Activated naive CD8-positive, alpha-beta T cell (primary cell): ENCODE measurements around the gene REV3L.
"Not testable (repeated sequence)": the region's sequence is repeated elsewhere in the genome, so short reads cannot be mapped to it uniquely, and the experiment has no call there.

Source experiments
- H3K27ac Mint-ChIP-seq: one replicate; pipeline ENCODE4 v1.8.0; 2021; ENCODE audit warnings: mixed read lengths
- H3K27me3 Mint-ChIP-seq: one replicate; pipeline ENCODE4 v1.8.0; 2021; ENCODE audit warnings: mixed read lengths
- H3K36me3 Mint-ChIP-seq: one replicate; pipeline ENCODE4 v1.8.0; 2021; ENCODE audit warnings: mixed read lengths
- H3K4me1 Mint-ChIP-seq: one replicate; pipeline ENCODE4 v1.8.0; 2021; ENCODE audit warnings: low read depth, mixed read lengths
- H3K4me3 Mint-ChIP-seq: one replicate; pipeline ENCODE4 v1.8.0; 2021; ENCODE audit warnings: mild to moderate bottlenecking, mixed read lengths
- H3K9me3 Mint-ChIP-seq: one replicate; pipeline ENCODE4 v1.8.0; 2021; ENCODE audit warnings: low read depth, mixed read lengths

The REV3L gene

DNA sequence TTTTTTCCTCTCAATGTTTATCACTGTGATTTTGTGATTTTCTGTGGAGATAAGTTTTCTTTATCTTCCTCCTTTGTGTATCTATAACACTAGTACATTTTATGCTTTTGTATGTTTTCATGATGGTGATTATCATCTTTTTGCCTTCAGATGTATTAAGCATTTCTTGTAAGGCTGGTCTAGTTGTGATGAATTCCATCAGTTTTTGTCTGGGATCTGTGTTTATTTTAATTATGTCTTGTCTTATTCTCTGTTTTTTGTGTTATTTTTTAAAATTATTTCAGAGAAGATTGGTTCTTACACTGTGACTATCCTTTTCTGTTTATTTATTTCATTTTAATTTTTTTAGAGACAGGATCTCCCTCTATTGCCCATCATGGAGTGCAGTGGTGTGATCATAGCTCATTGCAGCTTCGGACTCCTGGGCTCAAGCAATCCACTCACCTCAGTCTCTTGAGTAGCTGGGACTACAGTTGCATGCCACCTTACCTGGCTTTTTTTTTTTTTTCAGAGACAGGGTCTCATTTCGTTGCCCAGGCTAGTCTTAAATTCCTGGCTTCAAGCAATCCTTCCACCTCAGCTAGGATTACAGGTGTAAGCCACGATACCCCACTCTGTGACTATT is 208.3 kb downstream of the REV3L start:
- H3K36me3 Mint-ChIP-seq, result peaks cover 58% of the 10 kb centered on the region
- no peak overlapping the region for H3K27ac Mint-ChIP-seq
- no peak overlapping the region for H3K4me3 Mint-ChIP-seq
- no peaks in the 10 kb centered on the region for H3K27me3 Mint-ChIP-seq
- H3K4me1 Mint-ChIP-seq, result peaks cover 2% of the 10 kb centered on the region
- peaks cover 14% of the 10 kb centered on the region for H3K9me3 Mint-ChIP-seq

DNA sequence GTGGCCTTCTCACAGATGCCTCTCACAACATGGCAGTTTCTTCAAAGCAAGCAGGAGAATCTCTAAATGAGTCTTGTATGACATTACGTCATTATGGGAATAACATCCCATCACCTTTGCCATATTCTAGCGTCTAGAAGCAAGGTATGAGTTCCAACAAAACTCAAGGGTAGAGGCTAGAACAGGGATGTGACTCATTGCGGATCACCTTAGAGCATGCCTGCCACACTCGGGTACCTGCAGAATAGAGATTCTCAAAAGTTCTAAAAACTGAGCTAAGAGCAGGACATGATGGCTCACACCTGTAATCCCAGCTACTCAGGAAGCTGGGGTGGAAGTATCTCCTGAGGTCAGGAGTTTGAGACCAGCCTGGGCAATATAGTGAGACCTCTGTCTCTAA is 212.9 kb downstream of the REV3L start:
- Mint-ChIP-seq H3K36me3 (peaks cover 40% of the 10 kb centered on the region), H3K27ac (no peak overlapping the region), H3K4me1 (peaks cover 23% of the 10 kb centered on the region), H3K9me3 (peaks cover 7% of the 10 kb centered on the region), H3K4me3 (no peak overlapping the region), H3K27me3 (no peaks in the 10 kb centered on the region)

DNA sequence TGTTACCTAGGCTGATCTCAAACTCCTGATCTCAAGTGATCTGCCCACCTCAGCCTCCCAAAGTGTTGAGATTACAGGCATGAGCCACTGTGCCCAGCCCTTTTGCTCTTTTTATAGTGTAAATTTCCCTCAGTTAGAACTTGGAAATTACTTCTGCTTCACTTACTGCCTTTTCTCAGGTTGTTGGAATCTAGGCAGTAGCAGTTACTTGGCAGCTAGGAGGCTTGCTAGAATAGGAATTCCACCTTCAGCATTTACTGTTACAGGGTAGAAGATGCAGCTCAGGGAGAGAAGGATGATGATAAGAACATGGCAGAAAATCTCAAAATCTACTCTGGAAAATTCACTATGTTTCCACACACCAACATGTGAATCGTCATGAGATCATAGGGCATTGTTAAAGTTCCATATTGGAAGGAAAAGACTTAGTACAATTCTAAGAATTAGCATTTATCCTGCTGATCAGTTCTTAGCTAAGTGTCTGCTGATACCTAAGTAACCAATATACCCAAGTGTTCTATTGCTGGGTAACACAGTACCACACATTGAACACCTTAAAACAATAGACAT is 213.5 kb downstream of the REV3L start:
- Mint-ChIP-seq H3K4me1 (peaks cover 23% of the 10 kb centered on the region), H3K4me3 (no peak overlapping the region), H3K27me3 (no peaks in the 10 kb centered on the region), H3K36me3 (peaks cover 36% of the 10 kb centered on the region), H3K27ac (no peak overlapping the region), H3K9me3 (peaks cover 5% of the 10 kb centered on the region)

DNA sequence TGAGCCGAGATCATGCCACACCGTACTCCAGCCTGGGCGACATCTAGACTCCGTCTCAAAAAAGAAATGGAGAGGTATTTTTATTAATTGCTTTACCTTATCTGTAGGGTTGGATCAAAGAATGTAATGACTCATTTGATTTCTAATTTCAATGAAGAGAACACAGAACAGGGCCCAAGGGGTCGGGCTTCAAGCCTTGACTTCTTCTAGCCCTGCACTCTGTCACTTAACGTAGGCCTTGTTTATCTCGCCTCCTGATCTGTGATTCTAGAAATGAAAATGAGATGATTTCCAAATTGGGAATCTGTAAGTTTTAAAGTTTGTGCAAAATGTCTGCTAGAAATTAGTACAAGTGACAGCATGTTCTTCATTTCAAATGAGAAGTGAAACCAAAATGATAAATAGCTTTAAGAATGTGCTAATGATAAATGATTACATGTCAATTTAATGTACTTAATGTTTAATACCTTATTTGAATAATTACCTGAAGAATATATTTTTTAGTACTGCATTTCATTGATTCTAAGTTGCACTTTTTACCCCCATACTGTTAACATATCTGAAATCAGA is 215.2 kb downstream of the REV3L start:
- Mint-ChIP-seq H3K4me3 (peak overlapping the region; percentile 24), H3K27ac (no peak overlapping the region), H3K36me3 (peaks cover 27% of the 10 kb centered on the region), H3K9me3 (no peaks in the 10 kb centered on the region), H3K27me3 (no peaks in the 10 kb centered on the region), H3K4me1 (peaks cover 32% of the 10 kb centered on the region)

DNA sequence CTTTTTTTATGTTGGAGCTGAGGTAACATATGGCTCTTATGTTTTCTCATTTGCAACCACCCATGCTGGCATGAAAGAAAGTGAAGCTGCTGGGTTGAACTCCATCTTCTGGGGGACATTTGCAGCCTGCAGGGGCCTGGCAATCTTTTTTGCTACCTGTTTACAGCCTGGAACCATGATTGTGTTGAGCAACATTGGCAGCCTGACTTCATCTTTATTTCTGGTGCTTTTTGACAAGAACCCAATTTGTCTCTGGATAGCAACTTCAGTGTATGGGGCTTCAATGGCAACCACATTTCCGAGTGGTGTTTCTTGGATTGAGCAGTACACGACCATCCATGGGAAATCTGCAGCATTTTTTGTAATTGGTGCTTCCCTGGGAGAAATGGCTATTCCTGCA is 216.7 kb downstream of the REV3L start:
- Mint-ChIP-seq H3K9me3 (no peaks in the 10 kb centered on the region), H3K27ac (no peak overlapping the region), H3K36me3 (peaks cover 27% of the 10 kb centered on the region), H3K4me1 (peaks cover 38% of the 10 kb centered on the region), H3K27me3 (no peaks in the 10 kb centered on the region), H3K4me3 (no peak overlapping the region)

DNA sequence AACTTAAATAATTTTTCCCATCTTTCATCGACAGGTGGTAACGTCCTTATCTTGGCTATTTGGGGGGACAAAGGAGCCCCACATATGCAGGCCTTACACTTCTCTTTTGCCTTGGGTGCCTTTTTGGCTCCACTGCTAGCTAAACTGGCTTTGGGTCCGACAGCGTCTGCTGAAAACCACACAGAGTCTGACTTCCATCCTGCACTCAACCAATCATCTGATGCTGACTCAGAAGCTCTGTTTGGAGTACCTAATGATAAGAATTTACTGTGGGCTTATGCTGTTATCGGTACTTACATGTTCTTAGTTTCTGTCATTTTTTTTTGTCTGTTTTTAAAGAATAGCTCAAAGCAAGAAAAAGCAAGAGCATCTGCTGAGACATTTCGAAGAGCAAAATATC is 217.2 kb downstream of the REV3L start:
- Mint-ChIP-seq H3K9me3 (no peaks in the 10 kb centered on the region), H3K27me3 (no peaks in the 10 kb centered on the region), H3K27ac (no peak overlapping the region)

DNA sequence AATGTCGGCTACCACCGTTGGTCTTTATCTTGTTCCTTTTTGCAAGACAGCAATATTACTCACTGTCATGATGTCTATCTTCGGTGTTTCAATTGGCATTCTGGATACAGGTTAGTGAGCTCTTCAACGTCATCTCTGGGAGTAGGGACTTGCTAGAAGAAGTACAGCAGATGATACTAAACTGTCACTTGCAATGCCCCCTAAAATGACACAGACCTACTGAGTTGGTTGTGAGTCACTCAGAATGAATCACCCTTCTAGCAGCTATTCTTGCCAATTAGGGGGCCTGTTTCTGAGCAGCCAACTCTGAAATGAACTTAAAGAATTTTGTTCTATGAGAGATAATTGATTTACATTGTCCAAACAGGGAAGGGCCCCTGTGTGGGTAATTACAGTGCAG is 219.2 kb downstream of the REV3L start:
- no peak overlapping the region for H3K4me3 Mint-ChIP-seq
- no peaks in the 10 kb centered on the region for H3K27me3 Mint-ChIP-seq
- no peaks in the 10 kb centered on the region for H3K9me3 Mint-ChIP-seq
- peak overlapping the region; percentile 37 for H3K27ac Mint-ChIP-seq
- H3K36me3 Mint-ChIP-seq, result peaks cover 18% of the 10 kb centered on the region
- H3K4me1 Mint-ChIP-seq, result peaks cover 44% of the 10 kb centered on the region

More for the DNA sequence above, 217.2 kb downstream of the REV3L start:
- Mint-ChIP-seq H3K4me3 (no peak overlapping the region), H3K36me3 (peaks cover 27% of the 10 kb centered on the region), H3K4me1 (peaks cover 42% of the 10 kb centered on the region)

DNA sequence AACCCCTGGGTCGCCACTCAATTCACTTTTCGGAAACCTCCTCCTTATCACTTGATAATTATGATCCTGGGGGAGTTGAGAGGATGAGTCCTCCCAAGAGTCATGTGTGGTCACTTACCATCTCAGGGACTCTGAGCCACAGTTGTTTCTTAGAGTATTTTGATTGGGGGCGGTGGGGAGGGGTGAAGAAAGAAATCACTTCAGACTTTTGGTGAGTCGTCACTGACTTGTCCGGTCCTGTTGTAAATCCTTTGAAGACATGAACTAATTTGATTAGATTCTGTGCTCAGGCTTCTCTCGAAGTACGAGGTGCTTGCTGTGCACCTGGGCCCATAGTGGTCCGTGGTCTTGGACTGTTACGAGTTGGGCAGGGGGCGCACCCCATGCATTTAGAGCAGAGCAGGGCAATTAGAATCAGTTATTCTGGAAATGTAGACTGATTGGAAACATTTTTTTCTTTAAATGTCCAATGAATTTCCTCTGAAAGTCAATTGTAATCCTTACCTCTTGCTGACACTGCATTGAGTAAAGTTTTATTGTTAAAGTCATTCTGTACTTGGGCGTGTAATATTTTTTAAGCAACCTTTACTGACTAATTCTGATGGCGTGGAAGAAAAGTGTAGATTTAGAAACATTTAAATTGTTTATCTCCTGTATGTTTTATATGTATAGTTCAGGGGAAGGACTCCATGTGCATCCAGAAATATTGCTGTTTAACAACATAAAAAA is 222.3 kb downstream of the REV3L start:
- Mint-ChIP-seq H3K4me1 (peaks cover 32% of the 10 kb centered on the region), H3K27me3 (no peaks in the 10 kb centered on the region), H3K4me3 (peak overlapping the region; percentile 86), H3K27ac (no peak overlapping the region), H3K9me3 (no peaks in the 10 kb centered on the region), H3K36me3 (peaks cover 3% of the 10 kb centered on the region)

DNA sequence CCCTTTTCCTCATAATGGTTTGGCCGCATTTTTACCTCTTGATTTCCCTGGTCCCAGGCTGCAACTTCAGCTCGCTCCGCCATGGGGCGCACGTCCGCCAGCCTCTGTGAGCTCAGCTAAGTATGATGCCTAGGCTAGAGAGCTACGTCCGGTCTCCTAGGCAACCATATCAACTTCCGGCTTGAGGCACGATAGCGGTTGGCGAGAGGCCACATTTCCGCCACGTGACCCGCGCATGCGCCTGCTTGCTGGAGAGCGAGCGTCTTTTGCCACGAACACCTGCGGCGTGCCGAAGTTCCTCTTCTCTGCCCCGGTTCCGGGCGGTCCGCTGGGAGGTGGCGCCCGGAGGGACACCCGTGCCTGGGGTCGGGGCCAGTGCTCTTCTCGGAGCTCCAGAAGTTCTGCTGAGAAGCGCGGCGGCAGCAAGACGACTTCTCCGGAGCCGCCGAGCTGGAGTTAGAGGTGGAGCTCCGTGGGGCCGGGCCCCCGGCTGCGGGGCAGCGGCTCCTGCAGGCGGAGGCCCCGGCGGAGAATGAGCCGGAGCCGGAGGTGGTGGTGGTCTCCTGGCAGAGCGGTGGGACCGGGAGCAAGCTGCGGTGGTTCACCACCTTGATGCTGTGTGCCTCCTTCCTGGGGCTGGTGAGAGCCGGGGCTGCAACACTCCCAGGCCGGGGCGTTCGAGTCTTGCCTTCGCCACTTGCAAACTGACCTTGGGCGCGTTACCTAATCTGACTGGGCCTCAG is 223.8 kb downstream of the REV3L start:
- Mint-ChIP-seq H3K36me3 (peaks cover 3% of the 10 kb centered on the region), H3K27me3 (no peaks in the 10 kb centered on the region), H3K4me1 (peaks cover 31% of the 10 kb centered on the region), H3K4me3 (peak overlapping the region; percentile 86), H3K9me3 (no peaks in the 10 kb centered on the region), H3K27ac (peak overlapping the region; percentile 89)

DNA sequence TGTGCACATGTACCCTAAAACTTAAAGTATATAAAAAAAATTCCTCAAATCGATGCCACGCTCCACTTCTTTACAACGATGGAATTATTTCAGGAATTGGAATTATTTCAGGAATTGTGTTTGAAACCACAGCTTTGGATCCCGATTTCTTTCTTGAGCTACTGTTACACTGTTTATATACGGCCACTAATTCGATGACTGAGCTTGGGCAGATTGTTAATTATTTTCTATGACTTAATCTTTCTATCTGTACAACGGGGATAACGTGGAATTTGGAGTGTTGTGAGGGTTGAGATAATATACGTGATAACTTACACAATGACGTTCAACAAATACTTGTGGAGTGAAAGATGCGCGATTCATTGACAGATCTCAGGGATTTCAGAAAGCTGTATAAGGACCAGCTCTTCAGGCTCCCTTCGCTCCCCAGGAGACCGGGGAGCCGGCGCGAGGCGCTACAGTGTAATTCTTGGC is 224.4 kb downstream of the REV3L start:
- no peaks in the 10 kb centered on the region for H3K9me3 Mint-ChIP-seq
- peak overlapping the region; percentile 86 for H3K4me3 Mint-ChIP-seq
- no peaks in the 10 kb centered on the region for H3K27me3 Mint-ChIP-seq
- H3K36me3 Mint-ChIP-seq, result peaks cover 1% of the 10 kb centered on the region
- H3K4me1 Mint-ChIP-seq, result peaks cover 25% of the 10 kb centered on the region
- peak overlapping the region; percentile 89 for H3K27ac Mint-ChIP-seq

DNA sequence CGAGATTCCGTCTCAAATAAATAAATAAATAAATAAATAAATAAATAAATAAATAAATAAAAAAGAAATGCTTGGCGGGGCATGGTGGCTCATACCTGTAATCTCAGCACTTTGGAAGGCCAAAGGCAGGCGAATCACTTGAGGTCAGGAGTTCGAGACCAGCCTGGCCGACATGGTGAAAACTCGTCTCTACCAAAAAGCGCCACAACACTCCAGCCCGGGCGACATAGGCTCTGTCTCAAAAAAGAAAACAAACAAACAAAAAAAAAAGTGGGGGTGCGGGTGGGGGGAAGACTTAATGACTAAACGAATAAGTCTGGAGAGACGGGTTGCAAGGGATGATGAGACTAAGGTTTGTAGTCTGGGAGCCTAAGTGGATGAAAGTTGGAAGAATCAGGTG is 225.0 kb downstream of the REV3L start:
- Mint-ChIP-seq H3K27me3 (no peaks in the 10 kb centered on the region), H3K36me3 (no peaks in the 10 kb centered on the region), H3K4me1 (peaks cover 24% of the 10 kb centered on the region), H3K27ac (no peak overlapping the region), H3K9me3 (no peaks in the 10 kb centered on the region), H3K4me3 (no peak overlapping the region)

DNA sequence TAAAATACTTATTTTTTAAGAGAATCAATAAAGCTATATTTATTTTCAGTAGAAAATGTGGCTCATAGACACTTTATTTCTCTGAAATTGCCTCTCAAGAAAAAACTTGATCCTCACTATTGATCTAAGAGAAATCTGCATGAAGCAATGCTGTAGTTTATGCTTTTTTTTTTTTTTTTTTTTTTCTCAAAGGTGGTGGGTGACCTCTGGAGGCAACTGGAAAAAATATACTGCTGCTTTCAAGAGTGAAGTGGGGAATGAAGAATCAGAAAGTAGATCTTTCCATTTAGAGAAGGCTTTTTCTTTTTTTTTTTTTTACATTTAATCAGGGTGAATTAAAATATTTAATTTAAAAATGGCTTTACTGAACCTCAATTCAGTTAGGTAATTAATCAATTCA is 226.4 kb downstream of the REV3L start:
- H3K4me3 Mint-ChIP-seq, result no peak overlapping the region

DNA sequence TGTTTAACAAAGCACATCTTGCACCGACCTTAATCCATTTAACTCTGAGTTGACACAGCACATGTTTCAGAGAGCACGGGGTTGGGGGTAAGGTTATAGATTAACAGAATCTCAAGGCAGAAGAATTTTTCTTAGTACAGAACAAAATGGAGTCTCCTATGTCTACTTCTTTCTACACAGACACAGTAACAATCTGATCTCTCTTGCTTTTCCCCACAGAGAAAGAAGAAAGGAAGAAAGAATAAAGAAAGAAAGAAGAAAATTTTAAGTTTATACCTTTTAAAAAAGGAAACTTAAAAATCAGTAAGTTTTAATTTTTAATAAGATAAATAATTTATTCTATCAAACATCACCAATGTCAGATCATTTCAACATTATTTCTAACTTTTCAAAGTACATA is 227.2 kb downstream of the REV3L start:
- H3K27ac Mint-ChIP-seq, H3K27me3 Mint-ChIP-seq, H3K36me3 Mint-ChIP-seq, H3K9me3 Mint-ChIP-seq, H3K4me3 Mint-ChIP-seq: not testable (repeated sequence)
- peaks cover 13% of the 10 kb centered on the region for H3K4me1 Mint-ChIP-seq

More for the DNA sequence above, 226.4 kb downstream of the REV3L start:
- H3K27me3 Mint-ChIP-seq, result no peaks in the 10 kb centered on the region
- H3K36me3 Mint-ChIP-seq, result no peaks in the 10 kb centered on the region
- H3K27ac Mint-ChIP-seq, result no peak overlapping the region
- peaks cover 17% of the 10 kb centered on the region for H3K4me1 Mint-ChIP-seq
- no peaks in the 10 kb centered on the region for H3K9me3 Mint-ChIP-seq

DNA sequence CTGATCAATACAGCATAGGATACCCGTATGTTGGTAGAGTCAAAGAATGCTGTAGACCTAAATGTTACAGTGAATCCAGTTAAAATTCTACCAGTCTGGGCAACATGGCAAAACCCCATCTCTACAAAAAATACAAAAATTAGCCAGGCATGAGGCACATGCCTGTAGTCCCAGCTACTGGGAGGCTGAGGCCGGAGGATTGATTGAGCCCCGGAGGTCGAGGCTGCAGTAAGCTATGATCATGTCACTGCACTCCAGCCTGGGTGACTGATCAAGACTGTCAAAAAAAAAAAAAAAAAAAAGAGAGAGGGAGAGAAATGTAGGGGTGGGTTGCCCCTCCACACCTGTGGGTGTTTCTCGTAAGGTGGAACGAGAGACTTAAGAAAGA is 228.2 kb downstream of the REV3L start:
- H3K36me3 Mint-ChIP-seq, result no peaks in the 10 kb centered on the region
- peaks cover 8% of the 10 kb centered on the region for H3K4me1 Mint-ChIP-seq
- H3K4me3 Mint-ChIP-seq, result no peak overlapping the region
- no peak overlapping the region for H3K27ac Mint-ChIP-seq
- H3K27me3 Mint-ChIP-seq, result no peaks in the 10 kb centered on the region
- no peaks in the 10 kb centered on the region for H3K9me3 Mint-ChIP-seq
